Large intestine (tissue), 3 donors: ENCODE data around the gene IQCF6. TPM values are rescaled to one million over a fixed set of nuclear protein-coding genes. Genes with fewer than 3 reads are reported as not detected.
"Not testable (repeated sequence)": the region's sequence is repeated elsewhere in the genome, so short reads cannot be mapped to it uniquely, and the experiment has no call there.

Experiments used
- DNase-seq, 2 donors: peaks; one replicate each; pipeline versions ENCODE4 v3.0.0 to v3.0.0-alpha.2; 2013
- H3K27ac ChIP-seq: one replicate; pipeline ENCODE4 v1.5.1; 2013; ENCODE audit warnings: low read length
- H3K27me3 ChIP-seq: 2 replicates; pipeline ENCODE4 v1.6.1; 2013; ENCODE audit warnings: low read length; ENCODE audit not compliant: control insufficient read depth, insufficient read depth
- H3K36me3 ChIP-seq: 2 replicates; pipeline ENCODE4 v1.6.1; 2013; ENCODE audit warnings: low read length; ENCODE audit not compliant: control insufficient read depth, insufficient read depth
- H3K4me1 ChIP-seq: one replicate; pipeline ENCODE4 v1.6.1; 2013; ENCODE audit warnings: low read length; ENCODE audit not compliant: control insufficient read depth, insufficient read depth
- H3K4me3 ChIP-seq: one replicate; pipeline ENCODE4 v1.5.1; 2013; ENCODE audit warnings: low read length
- H3K9me3 ChIP-seq: one replicate; pipeline ENCODE4 v1.6.1; 2013; ENCODE audit warnings: mild to moderate bottlenecking, low read depth, low read length, moderate library complexity; ENCODE audit not compliant: control insufficient read depth
- WGBS: methylation state at CpG from one replicate; pipeline ENCODE4 v1.1.5; 2013; ENCODE audit warnings: low lambda C conversion rate; ENCODE audit not compliant: insufficient coverage; 5-methylcytosine and 5-hydroxymethylcytosine counted together
- polyA plus RNA-seq: library from polyadenylated mRNA; unstranded; fragments of 120-200 nt; gene quantifications from one replicate; pipeline ENCODE4 v1.2.1, GENCODE V29; 2013

IQCF6 gene
- polyA plus RNA-seq, 1 donor: not detected

DNA sequence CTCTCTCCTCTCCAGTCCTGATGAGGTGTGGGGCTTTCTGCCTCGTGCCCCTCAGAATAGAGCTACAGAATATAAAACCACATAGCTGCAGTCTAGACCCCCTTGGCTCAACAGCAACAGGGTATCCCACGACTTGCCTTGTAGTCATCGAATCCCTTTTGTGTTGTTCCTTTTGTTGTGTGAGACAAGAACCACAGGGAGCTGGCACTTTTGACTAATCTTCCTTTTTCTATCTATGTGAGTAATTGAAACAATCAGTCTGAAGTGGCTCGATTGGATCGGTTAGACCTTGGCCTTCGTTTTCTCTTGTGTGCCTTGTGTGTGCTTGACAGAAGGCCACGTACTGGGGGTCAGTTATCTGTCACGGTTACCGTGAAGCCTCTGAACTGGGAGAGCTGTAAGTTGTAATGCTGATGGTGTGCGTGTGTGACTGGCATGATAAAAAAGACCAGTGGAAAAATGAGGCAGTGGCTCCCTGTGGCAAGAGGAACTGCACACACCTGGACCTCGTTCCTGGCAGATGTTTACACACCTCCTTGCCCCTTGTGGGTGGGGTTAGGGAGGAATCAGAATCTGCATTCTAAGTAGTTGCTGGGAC is 23.2 kb upstream of the IQCF6 start:
- H3K9me3 ChIP-seq: no peaks in the 10 kb centered on the region

DNA sequence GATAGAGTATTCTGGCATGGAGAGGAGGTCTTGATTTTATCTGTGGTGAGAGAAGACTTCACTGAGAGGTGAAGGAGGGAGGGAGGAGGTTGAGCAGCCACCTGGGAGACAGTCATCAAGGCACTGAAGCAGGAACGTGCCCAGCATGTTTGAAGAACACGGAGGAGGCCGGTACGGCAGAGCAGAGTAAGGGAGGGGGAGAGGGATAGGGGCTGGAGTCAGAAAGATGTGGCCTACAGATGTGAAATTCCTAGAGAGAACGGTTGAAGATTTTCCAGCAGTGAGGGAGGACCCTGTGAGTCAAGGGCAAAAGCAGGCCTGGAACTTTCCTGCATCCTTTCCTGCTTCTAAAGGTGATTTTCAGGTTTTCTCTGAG is 21.7 kb upstream of the IQCF6 start:
- Histone ChIP-seq H3K4me3 (no peak overlapping the region), H3K4me1 (no peaks in the 10 kb centered on the region), H3K27ac (no peak overlapping the region), H3K9me3 (no peaks in the 10 kb centered on the region), H3K36me3 (no peaks in the 10 kb centered on the region), H3K27me3 (peaks cover under 1% of the 10 kb centered on the region)
- DNase-seq: no peak
- WGBS: 58% methylated on average over 4 of the region's 5 CpGs

More for the DNA sequence above, 23.2 kb upstream of the IQCF6 start:
- Histone ChIP-seq H3K36me3 (no peaks in the 10 kb centered on the region), H3K27me3 (no peaks in the 10 kb centered on the region), H3K27ac (no peak overlapping the region), H3K4me3 (no peak overlapping the region), H3K4me1 (no peaks in the 10 kb centered on the region)
- DNase-seq: no peak
- WGBS: no CpG with 5 or more reads among the region's 11 CpGs

DNA sequence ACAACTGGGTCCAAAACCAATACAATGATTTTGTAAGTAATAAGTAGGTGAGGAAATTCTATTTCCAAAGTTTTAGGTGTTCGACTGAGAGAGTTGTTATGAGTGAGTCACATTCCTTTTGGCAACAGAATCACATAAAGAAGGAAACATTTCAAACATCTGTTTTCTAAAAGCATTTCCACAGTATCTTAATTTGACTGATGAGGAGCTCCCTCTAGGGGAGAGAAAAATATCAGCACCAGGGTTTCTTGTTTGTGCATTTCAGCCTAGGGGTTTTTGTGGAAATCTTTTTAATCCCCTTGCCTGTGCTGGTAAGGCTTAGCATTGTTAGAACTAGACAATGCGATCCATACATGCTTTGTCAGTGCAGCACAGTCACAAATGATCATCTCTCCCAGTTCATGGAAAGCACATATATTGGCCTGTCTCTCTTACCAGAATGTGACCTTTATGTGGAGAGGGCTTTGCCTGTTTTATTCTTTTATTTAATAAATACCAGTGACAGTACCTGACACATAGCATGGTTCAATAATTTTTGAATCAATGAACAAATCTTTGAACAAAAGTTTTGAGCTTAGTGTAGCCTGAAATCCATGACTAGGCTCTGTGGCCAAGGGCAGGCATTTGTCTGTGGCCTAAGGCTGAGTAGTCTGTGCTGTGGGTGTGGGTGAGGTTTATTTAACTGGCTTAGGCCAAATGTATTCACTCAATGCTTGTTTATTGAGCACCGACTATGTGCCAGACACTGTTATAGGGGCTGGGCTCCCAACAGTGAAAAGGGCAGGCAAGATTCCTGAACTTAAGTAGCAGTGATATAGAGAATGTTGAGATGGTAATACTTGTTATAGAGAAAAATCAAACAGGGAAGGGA is 21.1 kb upstream of the IQCF6 start:
- Histone ChIP-seq H3K4me1 (no peaks in the 10 kb centered on the region), H3K4me3 (no peak overlapping the region), H3K27me3 (peaks cover 2% of the 10 kb centered on the region), H3K36me3 (no peaks in the 10 kb centered on the region), H3K9me3 (no peaks in the 10 kb centered on the region), H3K27ac (no peak overlapping the region)
- WGBS: no CpG with 5 or more reads among the region's 3 CpGs
- DNase-seq: no peak

DNA sequence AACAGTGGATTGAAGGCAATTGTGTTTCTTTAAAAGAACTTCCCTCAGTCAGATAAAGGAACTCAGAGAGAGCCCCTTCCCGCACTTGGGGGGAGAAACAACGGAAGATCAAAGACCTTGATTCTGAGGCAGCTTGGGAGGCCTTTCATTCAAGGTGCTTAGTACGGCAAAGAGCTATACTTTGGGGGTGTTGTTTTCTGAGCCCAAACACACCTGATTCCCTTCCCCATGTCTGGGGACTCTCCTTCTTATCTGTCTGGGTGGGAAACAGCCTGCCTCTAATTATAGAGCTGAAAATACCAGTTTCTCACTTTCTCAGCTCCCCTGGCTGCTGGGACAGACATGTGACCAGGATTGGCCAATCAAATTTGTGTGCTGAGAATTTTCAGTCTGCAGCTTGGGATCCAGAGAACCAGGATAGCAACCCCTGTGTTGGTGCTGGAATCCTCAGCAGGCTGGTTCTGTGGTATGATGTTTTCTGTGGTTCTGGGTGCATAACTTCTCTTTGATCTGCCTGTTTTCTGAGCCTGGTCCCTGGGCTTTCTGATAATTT is 19.4 kb upstream of the IQCF6 start:
- Histone ChIP-seq H3K9me3 (no peaks in the 10 kb centered on the region), H3K27me3 (peaks cover 2% of the 10 kb centered on the region), H3K4me3 (no peak overlapping the region), H3K36me3 (no peaks in the 10 kb centered on the region), H3K4me1 (no peaks in the 10 kb centered on the region), H3K27ac (no peak overlapping the region)
- DNase-seq: peak in 1 of 2 donors; percentile 8
- WGBS: no CpG with 5 or more reads among the region's 3 CpGs

DNA sequence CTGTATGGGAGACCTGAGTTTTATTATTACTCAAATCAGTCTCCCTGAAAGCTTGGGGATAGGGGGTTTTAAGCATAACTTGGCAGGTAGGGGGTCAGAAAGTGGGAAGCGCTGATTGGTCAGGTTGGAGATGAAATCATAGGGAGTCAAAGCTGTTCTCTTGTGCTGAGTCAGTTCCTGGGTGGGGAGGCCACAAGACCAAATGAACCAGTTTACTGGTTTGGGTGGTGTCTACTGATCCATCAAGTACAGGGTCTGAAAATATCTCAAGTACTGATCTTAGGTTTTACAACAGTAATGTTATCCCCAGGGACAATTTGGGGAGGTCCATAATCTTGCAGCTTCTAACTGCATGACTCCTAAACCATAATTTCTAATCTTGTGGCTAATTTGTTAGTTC is 17.8 kb upstream of the IQCF6 start:
- H3K9me3 ChIP-seq: no peaks in the 10 kb centered on the region
- no CpG with 5 or more reads among the region's 1 CpG for WGBS
- no peaks in the 10 kb centered on the region for H3K36me3 ChIP-seq
- H3K4me3 ChIP-seq: no peak overlapping the region
- peaks cover 6% of the 10 kb centered on the region for H3K27me3 ChIP-seq
- no peaks in the 10 kb centered on the region for H3K4me1 ChIP-seq
- DNase-seq: no peak
- no peak overlapping the region for H3K27ac ChIP-seq

DNA sequence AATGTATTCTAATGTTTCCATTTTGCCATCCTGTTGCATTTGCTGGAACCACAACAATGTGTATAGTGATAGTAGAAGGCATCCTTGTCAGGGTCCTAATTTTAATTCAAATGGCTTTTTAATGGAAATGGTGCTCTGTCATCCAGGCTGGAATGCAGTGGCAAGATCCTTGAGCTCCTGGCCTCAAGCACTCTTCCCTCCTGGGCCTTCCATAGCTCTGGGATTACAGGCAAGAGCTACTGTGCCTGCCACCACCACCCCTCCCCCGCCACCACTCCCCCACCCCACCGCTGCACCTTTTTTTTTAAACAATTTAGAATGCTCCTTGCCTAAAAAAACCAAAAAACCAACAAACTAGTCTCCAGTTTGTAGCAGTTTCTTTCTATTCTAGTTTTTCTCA is 15.2 kb upstream of the IQCF6 start:
- Histone ChIP-seq H3K27me3 (peaks cover 6% of the 10 kb centered on the region), H3K27ac (no peak overlapping the region), H3K4me3 (no peak overlapping the region), H3K9me3 (no peaks in the 10 kb centered on the region), H3K4me1 (no peaks in the 10 kb centered on the region), H3K36me3 (no peaks in the 10 kb centered on the region)
- no CpG with 5 or more reads among the region's 2 CpGs for WGBS
- no peak for DNase-seq

DNA sequence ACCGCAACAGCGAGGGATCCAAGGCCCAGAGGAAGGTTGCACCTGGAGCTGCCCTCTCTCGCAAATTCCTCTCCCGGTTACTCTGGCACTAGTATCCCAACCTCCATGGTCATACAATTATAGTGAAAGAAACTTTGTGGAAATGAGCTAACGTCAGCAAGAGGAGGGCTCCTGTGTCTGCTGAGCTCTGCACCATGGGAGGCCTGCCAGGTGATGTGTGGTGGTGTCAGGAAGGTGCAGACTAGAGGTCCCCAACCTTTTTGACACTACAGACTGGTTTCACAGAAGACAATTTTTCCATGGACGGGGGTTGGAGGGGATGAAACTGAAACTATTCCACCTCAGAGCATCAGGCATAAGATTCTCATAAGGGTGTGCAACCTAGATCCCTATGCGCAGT is 13.2 kb upstream of the IQCF6 start:
- no peaks in the 10 kb centered on the region for H3K36me3 ChIP-seq
- no peak for DNase-seq
- no CpG with 5 or more reads among the region's 7 CpGs for WGBS
- peaks cover 6% of the 10 kb centered on the region for H3K27me3 ChIP-seq
- no peak overlapping the region for H3K27ac ChIP-seq
- no peaks in the 10 kb centered on the region for H3K9me3 ChIP-seq
- no peak overlapping the region for H3K4me3 ChIP-seq
- H3K4me1 ChIP-seq: no peaks in the 10 kb centered on the region

DNA sequence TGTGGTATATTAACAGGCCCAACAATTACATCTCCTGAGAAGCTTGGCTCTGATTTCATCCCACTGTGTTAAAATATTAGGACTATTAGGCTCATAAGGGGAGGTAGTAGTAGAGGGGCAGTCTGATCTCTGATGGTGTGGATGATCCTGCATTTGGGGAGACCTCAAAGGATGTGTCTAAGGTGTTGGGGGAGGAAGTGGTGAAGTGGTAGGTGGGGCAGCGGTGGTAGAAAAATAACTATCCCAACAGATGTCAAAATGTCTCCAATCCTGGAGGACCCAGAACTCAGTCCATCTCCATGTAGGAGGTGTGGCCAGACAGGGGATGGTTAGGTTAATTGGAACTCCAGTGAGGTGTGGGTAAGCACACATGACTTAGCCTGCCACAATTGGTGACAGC is 10.4 kb upstream of the IQCF6 start:
- H3K4me1 ChIP-seq: no peaks in the 10 kb centered on the region
- no peaks in the 10 kb centered on the region for H3K9me3 ChIP-seq
- H3K27me3 ChIP-seq: peaks cover 4% of the 10 kb centered on the region
- H3K27ac ChIP-seq: no peak overlapping the region
- no peaks in the 10 kb centered on the region for H3K36me3 ChIP-seq
- WGBS: no CpG with 5 or more reads among the region's 1 CpG
- no peak overlapping the region for H3K4me3 ChIP-seq
- no peak for DNase-seq

DNA sequence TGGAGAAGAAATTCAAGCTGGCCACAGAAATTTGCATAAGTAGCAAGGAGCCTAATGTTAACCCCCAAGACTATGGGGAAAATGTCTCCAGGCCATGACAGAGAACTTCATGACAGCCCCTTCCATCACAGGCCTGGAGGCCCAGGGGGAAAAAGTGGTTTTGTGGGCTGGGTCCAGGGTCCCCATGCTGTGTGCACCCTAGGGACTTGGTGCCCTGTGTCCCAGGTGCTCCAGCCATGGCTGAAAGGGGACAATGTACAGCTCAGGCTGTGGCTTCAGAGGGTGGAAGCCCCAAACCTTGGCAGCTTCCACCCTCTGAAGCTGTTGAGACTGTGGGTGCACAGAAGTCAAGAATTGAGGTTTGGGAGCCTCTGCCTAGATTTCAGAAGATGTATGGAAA is 8.5 kb upstream of the IQCF6 start:
- not testable (repeated sequence) for H3K9me3 ChIP-seq, H3K27ac ChIP-seq, H3K36me3 ChIP-seq, DNase-seq, H3K4me3 ChIP-seq, H3K4me1 ChIP-seq, H3K27me3 ChIP-seq

DNA sequence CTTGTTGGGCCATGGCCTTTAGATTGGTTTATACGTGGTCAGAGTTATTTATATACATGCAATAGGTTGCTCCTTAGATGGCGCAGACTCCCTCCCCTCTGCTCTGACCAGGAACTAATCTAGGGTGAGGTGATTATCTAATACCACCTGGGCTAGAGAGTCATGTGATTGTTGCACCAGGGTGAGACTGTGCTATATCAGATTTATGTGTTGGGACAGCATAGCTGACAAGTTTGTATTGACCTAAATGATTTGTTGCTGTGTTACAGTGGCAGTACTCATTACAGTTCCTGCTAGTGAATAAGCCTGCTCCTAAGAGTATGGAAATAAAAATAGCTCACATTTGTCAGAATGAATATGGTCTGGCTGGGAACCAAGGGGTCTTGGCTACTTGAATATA is 7.2 kb upstream of the IQCF6 start:
- H3K9me3 ChIP-seq: no peaks in the 10 kb centered on the region
- no peaks in the 10 kb centered on the region for H3K27me3 ChIP-seq
- H3K4me1 ChIP-seq: no peaks in the 10 kb centered on the region
- H3K4me3 ChIP-seq: no peak overlapping the region
- no CpG with 5 or more reads among the region's 2 CpGs for WGBS
- no peaks in the 10 kb centered on the region for H3K36me3 ChIP-seq
- no peak overlapping the region for H3K27ac ChIP-seq
- no peak for DNase-seq
